Spinal cord (tissue), 10 donors: ENCODE measurements around the gene DLG2. TPM values are rescaled to one million over a fixed set of nuclear protein-coding genes. Genes with fewer than 3 reads are reported as not detected.
A peak's percentile ranks its signal among the peaks of the same experiment; 100 is the strongest.

Experiments
- DNase-seq, 6 donors: peaks; one replicate each; pipeline versions ENCODE4 v3.0.0 to v3.0.0-alpha.2; 2013 to 2015; ENCODE audit warnings: low spot score in 6 of 6, low read depth in 4 of 6
- H3K27ac ChIP-seq: one replicate; pipeline ENCODE4 v1.5.1; 2013; ENCODE audit warnings: low read depth, low read length, control low read depth
- H3K27me3 ChIP-seq: one replicate; pipeline ENCODE4 v1.6.1; 2013; ENCODE audit warnings: low read length; ENCODE audit not compliant: control insufficient read depth, insufficient read depth
- H3K36me3 ChIP-seq: one replicate; pipeline ENCODE4 v1.6.1; 2013; ENCODE audit warnings: low read length; ENCODE audit not compliant: control insufficient read depth, insufficient read depth
- H3K4me1 ChIP-seq: one replicate; pipeline ENCODE4 v1.6.1; 2013; ENCODE audit warnings: low read length; ENCODE audit not compliant: control insufficient read depth, insufficient read depth
- H3K4me3 ChIP-seq: one replicate; pipeline ENCODE4 v1.5.1; 2013; ENCODE audit warnings: low read depth, low read length, control low read depth
- H3K9me3 ChIP-seq: one replicate; pipeline ENCODE4 v1.6.1; 2013; ENCODE audit warnings: low read length; ENCODE audit not compliant: control insufficient read depth, insufficient read depth
- WGBS: methylation state at CpG from one replicate; pipeline ENCODE4 v1.1.5; 2013; ENCODE audit warnings: missing lambda C conversion rate; ENCODE audit not compliant: insufficient coverage; 5-methylcytosine and 5-hydroxymethylcytosine counted together
- polyA plus RNA-seq, 2 donors: library from polyadenylated mRNA; unstranded; fragments of 120-200 nt; gene quantifications; one replicate each; pipeline ENCODE4 v1.2.1, GENCODE V29; 2013; ENCODE audit not compliant: insufficient read length in 2 of 2
- total RNA-seq, 2 donors: library from RNA; depleted of rRNA in 1 of 2; stranded (reverse); fragments of 120-200 nt in 1 of 2; fragments of >200 nt in 1 of 2; gene quantifications; one replicate each; pipeline versions ENCODE4 v1.2.3 to v1.2.4, GENCODE V29; 2013 to 2014
- donor health status: healthy.

The DLG2 gene
- total and polyA plus RNA-seq, 4 donors: 37.7 to 111 (median 49.0) TPM

GRCh38 chr11:83801799-83802198 lies 1825.3 kb downstream of the DLG2 start:
- WGBS: 100% methylated on average over 1 of the region's 1 CpG

GRCh38 chr11:83793310-83793709 lies 1833.8 kb downstream of the DLG2 start:
- no peak overlapping the region for H3K4me3 ChIP-seq
- WGBS: no CpG with 5 or more reads among the region's 2 CpGs
- no peaks in the 10 kb centered on the region for H3K36me3 ChIP-seq
- H3K9me3 ChIP-seq: no peaks in the 10 kb centered on the region
- no peaks in the 10 kb centered on the region for H3K4me1 ChIP-seq
- no peak for DNase-seq
- H3K27me3 ChIP-seq: no peaks in the 10 kb centered on the region
- no peak overlapping the region for H3K27ac ChIP-seq

More at GRCh38 chr11:83801799-83802198, 1825.3 kb downstream of the DLG2 start:
- no peaks in the 10 kb centered on the region for H3K9me3 ChIP-seq
- no peaks in the 10 kb centered on the region for H3K36me3 ChIP-seq
- H3K27me3 ChIP-seq: no peaks in the 10 kb centered on the region
- no peak overlapping the region for H3K27ac ChIP-seq
- H3K4me3 ChIP-seq: no peak overlapping the region
- no peaks in the 10 kb centered on the region for H3K4me1 ChIP-seq
- DNase-seq: no peak

- 96% methylated on average over 14 of the region's 17 CpGs for WGBS
- Histone ChIP-seq H3K27ac (no peak overlapping the region), H3K9me3 (no peaks in the 10 kb centered on the region), H3K4me1 (no peaks in the 10 kb centered on the region), H3K27me3 (no peaks in the 10 kb centered on the region), H3K36me3 (no peaks in the 10 kb centered on the region), H3K4me3 (no peak overlapping the region)
- no peak for DNase-seq
Measured at GRCh38 chr11:83791557-83791956, 1835.6 kb downstream of the DLG2 start.

- 100% methylated on average over 1 of the region's 2 CpGs for WGBS
- Histone ChIP-seq H3K4me3 (no peak overlapping the region), H3K27ac (no peak overlapping the region), H3K27me3 (no peaks in the 10 kb centered on the region), H3K4me1 (no peaks in the 10 kb centered on the region), H3K36me3 (no peaks in the 10 kb centered on the region), H3K9me3 (no peaks in the 10 kb centered on the region)
- no peak for DNase-seq
Measured at GRCh38 chr11:83785942-83786341, 1841.2 kb downstream of the DLG2 start.

- Histone ChIP-seq H3K27ac (no peak overlapping the region), H3K27me3 (no peaks in the 10 kb centered on the region), H3K9me3 (no peaks in the 10 kb centered on the region), H3K4me3 (no peak overlapping the region), H3K4me1 (no peaks in the 10 kb centered on the region), H3K36me3 (no peaks in the 10 kb centered on the region)
- WGBS: no CpG with 5 or more reads among the region's 1 CpG
- no peak for DNase-seq
Measured at GRCh38 chr11:83784419-83784818, 1842.7 kb downstream of the DLG2 start.

GRCh38 chr11:83782329-83782728 lies 1844.8 kb downstream of the DLG2 start:
- Histone ChIP-seq H3K9me3 (no peaks in the 10 kb centered on the region), H3K4me1 (no peaks in the 10 kb centered on the region), H3K27me3 (no peaks in the 10 kb centered on the region), H3K36me3 (no peaks in the 10 kb centered on the region), H3K27ac (no peak overlapping the region), H3K4me3 (no peak overlapping the region)
- no peak for DNase-seq
- 83% methylated on average over 1 of the region's 1 CpG for WGBS

- DNase-seq: peak in 1 of 6 donors; percentile 7
- Histone ChIP-seq H3K27ac (no peak overlapping the region), H3K4me1 (no peaks in the 10 kb centered on the region), H3K9me3 (no peaks in the 10 kb centered on the region), H3K4me3 (no peak overlapping the region), H3K27me3 (no peaks in the 10 kb centered on the region), H3K36me3 (no peaks in the 10 kb centered on the region)
- WGBS: 100% methylated on average over 1 of the region's 4 CpGs
Measured at GRCh38 chr11:83779876-83780275, 1847.3 kb downstream of the DLG2 start.

- no peak for DNase-seq
- no peak overlapping the region for H3K4me3 ChIP-seq
- WGBS: 100% methylated on average over 2 of the region's 2 CpGs
- H3K9me3 ChIP-seq: no peaks in the 10 kb centered on the region
- no peaks in the 10 kb centered on the region for H3K4me1 ChIP-seq
- H3K27me3 ChIP-seq: no peaks in the 10 kb centered on the region
- H3K36me3 ChIP-seq: no peaks in the 10 kb centered on the region
- H3K27ac ChIP-seq: no peak overlapping the region
Measured at GRCh38 chr11:83778596-83778995, 1848.5 kb downstream of the DLG2 start.

GRCh38 chr11:83773950-83774880 lies 1852.9 kb downstream of the DLG2 start:
- Histone ChIP-seq H3K27me3 (no peaks in the 10 kb centered on the region), H3K4me1 (no peaks in the 10 kb centered on the region), H3K27ac (no peak overlapping the region), H3K36me3 (no peaks in the 10 kb centered on the region), H3K9me3 (no peaks in the 10 kb centered on the region), H3K4me3 (no peak overlapping the region)
- 89% methylated on average over 1 of the region's 7 CpGs for WGBS
- no peak for DNase-seq

- no peak for DNase-seq
- Histone ChIP-seq H3K4me3 (no peak overlapping the region), H3K9me3 (no peaks in the 10 kb centered on the region), H3K36me3 (no peaks in the 10 kb centered on the region), H3K27me3 (no peaks in the 10 kb centered on the region), H3K4me1 (no peaks in the 10 kb centered on the region), H3K27ac (no peak overlapping the region)
- 67% methylated on average over 2 of the region's 3 CpGs for WGBS
Measured at GRCh38 chr11:83768489-83768888, 1858.7 kb downstream of the DLG2 start.
